BJ (cell line): ENCODE data around the gene IQCN. TPM values are rescaled to one million over a fixed set of nuclear protein-coding genes. Genes with fewer than 3 reads are reported as not detected.

Experiments used
- CTCF ChIA-PET: fragments of 350-600 bp; formaldehyde crosslinking; extraction: SDS; loops from one replicate; lab custom pipeline; 2021; ENCODE audit warnings: antibody characterized with exemption, inconsistent platforms; lab: Yijun Ruan, JAX
- POLR2A ChIA-PET: fragments of 300-600 bp; sonication (Branson Sonifier 250); formaldehyde crosslinking; extraction: SDS; loops from one replicate; lab custom pipeline; 2021; ENCODE audit warnings: antibody characterized with exemption; lab: Charles Lee
- DNase-seq: peaks from one replicate; pipeline ENCODE4 v3.0.0-alpha.2; 2011; ENCODE audit warnings: low read depth
- H3K27me3 ChIP-seq: 2 replicates; pipeline ENCODE4 v1.6.0; 2011; ENCODE audit warnings: low read length; ENCODE audit not compliant: control insufficient read depth, insufficient read depth
- H3K36me3 ChIP-seq: 2 replicates; pipeline ENCODE4 v1.5.1; 2011; ENCODE audit warnings: low read length; ENCODE audit not compliant: control insufficient read depth, insufficient read depth
- H3K4me3 ChIP-seq: 2 replicates; pipeline ENCODE4 v1.5.1; 2011; ENCODE audit warnings: low read depth, mild to moderate bottlenecking, control low read depth, low read length
- CTCF ChIP-seq: IDR thresholded peaks from 2 replicates; pipeline ENCODE4 v1.5.1; 2011; ENCODE audit warnings: low read depth, mild to moderate bottlenecking, control low read depth, inconsistent platforms, low read length, moderate library complexity; ENCODE audit not compliant: insufficient read depth
- polyA plus RNA-seq: library from polyadenylated mRNA; depleted of rRNA; stranded (reverse); fragments of >200 nt; gene quantifications from 2 replicates; pipeline ENCODE4 v1.2.3, GENCODE V29; 2011

Gene IQCN
- polyA plus RNA-seq, 1 experiment: 1.5 TPM

- ChIA-PET CTCF (interaction anchor here (0.7 to 11.5 kb wide), 31 partner anchors 9 to 217 kb away, joined by 3 to 252 read pairs (median 5); partner anchors contain the start of genes LSM4 and PGPEP1), POLR2A (interaction anchor here (1.0 to 2.4 kb wide), 3 partner anchors 14 to 50 kb away, joined by 3 to 11 read pairs (median 9); partner anchors contain the start of gene LSM4)
- Histone ChIP-seq H3K4me3 (peak overlapping the region; percentile 87), H3K36me3 (peaks cover 17% of the 10 kb centered on the region), H3K27me3 (no peaks in the 10 kb centered on the region)
- DNase-seq: no peak
- peak; percentile 42 for TF ChIP-seq CTCF
Measured at GRCh38 chr19:18278521-18279265, 4.4 kb upstream of the IQCN start.

GRCh38 chr19:18274781-18275356, 617 bp upstream of the IQCN start:
- H3K27me3 ChIP-seq: no peaks in the 10 kb centered on the region
- TF ChIP-seq CTCF: no peak
- DNase-seq: peak; percentile 64
- ChIA-PET CTCF (interaction anchor here (0.6 to 11.5 kb wide), 5 partner anchors 27 to 532 kb away, joined by 3 to 252 read pairs (median 9); partner anchors contain the start of gene LSM4), POLR2A (interaction anchor here (0.6 to 1.6 kb wide), 2 partner anchors 54 to 340 kb away, joined by 3 to 4 read pairs; no protein-coding TSS in a partner anchor)
- peaks cover 17% of the 10 kb centered on the region for H3K36me3 ChIP-seq
- H3K4me3 ChIP-seq: no peak overlapping the region

GRCh38 chr19:18273561-18274218, 562 bp downstream of the IQCN start:
- Histone ChIP-seq H3K4me3 (no peak overlapping the region), H3K27me3 (no peaks in the 10 kb centered on the region), H3K36me3 (peaks cover 15% of the 10 kb centered on the region)
- no peak for DNase-seq
- TF ChIP-seq CTCF: no peak
- POLR2A ChIA-PET: no interaction called here
- CTCF ChIA-PET: interaction anchor here (0.6 to 11.5 kb wide), 8 partner anchors 21 to 86 kb away, joined by 3 to 252 read pairs (median 4); no protein-coding TSS in a partner anchor

- no peak for DNase-seq
- CTCF ChIA-PET: interaction anchor here (0.7 to 11.5 kb wide), 7 partner anchors 10 to 140 kb away, joined by 3 to 252 read pairs (median 3); partner anchors contain the start of genes JUND and MPV17L2
Measured at GRCh38 chr19:18271433-18271841, 2.8 kb downstream of the IQCN start.

More at GRCh38 chr19:18271433-18271841, 2.8 kb downstream of the IQCN start:
- Histone ChIP-seq H3K4me3 (no peak overlapping the region), H3K36me3 (peaks cover 18% of the 10 kb centered on the region), H3K27me3 (no peaks in the 10 kb centered on the region)
- POLR2A ChIA-PET: interaction anchor here (0.7 kb wide), 1 partner anchor 91 kb away, joined by 9 read pairs; no protein-coding TSS in a partner anchor
- no peak for TF ChIP-seq CTCF
